ENCODE results near the gene TPCN1.

Gene TPCN1

GRCh38 chr12:113263431-113263963, 42.2 kb downstream of the TPCN1 start:
- DNase-seq = no peak

DNA sequence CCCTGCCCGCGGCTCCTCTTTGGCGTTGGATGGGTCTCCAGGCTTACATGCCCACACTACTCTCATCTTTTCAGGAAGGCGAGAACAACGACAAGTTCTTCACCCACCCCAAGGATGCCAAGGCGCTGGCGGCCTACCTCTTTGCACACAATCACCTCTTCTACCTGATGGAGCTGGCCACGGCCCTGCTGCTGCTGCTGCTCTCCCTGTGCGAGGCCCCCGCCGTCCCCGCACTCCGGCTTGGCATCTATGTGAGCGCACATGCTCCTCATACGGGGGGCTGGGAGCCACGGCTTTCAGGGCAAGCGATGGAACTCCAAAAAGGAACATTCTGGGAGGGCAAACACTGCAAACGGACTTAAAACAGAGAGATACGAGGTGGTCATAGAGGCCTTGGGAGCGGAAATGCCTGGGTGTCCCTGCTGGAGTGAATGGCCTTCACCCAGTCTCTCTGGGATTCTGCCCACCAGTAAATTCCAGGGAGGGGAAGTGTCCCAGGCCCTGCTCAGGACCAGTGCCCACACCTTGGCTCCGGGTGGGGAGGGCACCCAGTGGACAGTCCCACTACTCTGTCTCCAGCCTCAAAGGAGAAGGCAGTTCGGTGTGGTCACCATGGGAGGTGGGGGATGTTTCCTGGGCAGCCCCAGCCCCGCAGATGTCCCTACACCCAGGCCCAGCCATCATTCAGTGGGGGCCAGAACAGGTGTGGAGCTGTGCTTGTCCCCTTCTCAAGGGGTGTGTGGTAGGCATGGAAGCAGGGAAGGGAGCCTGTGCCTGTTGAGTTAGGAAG, 45.0 kb downstream of the TPCN1 start:
- no peak for DNase-seq

DNA sequence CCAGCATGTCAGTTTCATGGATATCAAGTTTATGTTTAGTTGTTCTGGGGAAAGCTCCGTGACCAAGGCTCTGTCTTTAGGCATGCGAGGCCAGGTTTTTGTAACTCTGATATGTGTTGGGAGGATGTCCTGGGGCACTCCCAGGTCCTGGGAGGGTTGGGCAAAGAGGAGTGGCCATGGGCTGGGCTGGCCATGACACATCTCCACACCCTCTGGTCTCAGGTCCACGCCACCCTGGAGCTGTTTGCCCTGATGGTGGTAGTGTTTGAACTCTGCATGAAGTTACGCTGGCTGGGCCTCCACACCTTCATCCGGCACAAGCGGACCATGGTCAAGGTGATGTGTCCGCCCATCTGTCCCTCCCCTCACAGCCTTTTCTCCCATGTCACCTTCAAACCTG, 46.4 kb downstream of the TPCN1 start:
- DNase-seq = no peak

DNA sequence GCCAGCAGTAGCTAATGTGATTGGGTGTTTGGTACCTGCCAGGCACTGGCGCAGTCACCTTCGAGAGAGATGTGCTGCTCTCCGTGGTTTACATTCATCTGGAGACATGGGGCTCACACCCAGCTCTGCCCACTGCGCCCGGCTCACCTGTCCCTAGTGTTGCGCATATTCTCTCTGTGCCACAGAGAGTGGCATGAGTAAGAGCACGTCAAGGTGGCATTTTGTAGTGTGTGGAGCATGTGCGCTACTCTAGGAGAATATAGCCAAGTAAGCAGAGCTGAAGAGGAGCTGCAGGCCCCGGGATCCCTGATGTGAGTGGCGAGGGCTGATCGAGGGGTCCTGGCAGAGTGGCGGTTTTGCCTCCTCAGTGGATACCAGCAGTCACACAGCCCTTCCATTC, 46.9 kb downstream of the TPCN1 start:
- DNase-seq = no peak

DNA sequence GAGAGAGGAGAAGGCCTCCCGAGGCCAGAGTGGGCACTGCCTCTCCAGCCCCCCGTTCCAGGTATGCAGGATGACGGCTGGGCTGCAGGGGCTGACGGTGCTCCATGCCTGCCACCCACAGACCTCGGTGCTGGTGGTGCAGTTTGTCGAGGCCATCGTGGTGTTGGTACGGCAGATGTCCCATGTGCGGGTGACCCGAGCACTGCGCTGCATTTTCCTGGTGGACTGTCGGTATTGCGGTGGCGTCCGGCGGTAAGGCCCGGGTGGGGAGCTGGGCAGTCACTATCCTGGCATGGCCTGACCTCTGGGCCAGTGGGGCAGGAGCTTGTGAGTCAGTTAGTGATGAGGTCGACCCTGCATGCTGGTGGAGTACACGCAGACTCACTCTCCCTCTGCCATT, 47.4 kb downstream of the TPCN1 start:
- no peak for DNase-seq

GRCh38 chr12:113269257-113269943, 48.1 kb downstream of the TPCN1 start:
- DNase-seq = no peak

GRCh38 chr12:113270709-113271009, 49.4 kb downstream of the TPCN1 start:
- DNase-seq = no peak

DNA sequence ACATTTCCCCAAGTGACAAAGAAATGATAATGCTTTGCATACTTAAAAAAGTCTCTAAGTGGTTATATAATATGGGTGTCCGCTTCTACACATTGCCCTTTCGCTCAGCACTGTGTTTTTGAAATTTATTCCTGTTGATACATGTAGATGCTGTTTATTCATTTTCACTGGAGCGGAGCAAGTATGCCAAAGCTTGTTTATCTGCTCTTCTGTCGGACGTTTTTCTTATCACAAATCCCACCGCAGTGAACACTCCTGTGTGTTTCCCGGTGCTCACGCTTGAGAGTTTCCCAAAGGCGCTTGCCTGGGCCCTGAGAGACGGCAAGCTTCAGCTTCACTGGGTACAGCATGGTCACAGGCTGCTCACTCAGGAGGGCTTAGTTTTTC, 50.2 kb downstream of the TPCN1 start:
- no peak for DNase-seq

DNA sequence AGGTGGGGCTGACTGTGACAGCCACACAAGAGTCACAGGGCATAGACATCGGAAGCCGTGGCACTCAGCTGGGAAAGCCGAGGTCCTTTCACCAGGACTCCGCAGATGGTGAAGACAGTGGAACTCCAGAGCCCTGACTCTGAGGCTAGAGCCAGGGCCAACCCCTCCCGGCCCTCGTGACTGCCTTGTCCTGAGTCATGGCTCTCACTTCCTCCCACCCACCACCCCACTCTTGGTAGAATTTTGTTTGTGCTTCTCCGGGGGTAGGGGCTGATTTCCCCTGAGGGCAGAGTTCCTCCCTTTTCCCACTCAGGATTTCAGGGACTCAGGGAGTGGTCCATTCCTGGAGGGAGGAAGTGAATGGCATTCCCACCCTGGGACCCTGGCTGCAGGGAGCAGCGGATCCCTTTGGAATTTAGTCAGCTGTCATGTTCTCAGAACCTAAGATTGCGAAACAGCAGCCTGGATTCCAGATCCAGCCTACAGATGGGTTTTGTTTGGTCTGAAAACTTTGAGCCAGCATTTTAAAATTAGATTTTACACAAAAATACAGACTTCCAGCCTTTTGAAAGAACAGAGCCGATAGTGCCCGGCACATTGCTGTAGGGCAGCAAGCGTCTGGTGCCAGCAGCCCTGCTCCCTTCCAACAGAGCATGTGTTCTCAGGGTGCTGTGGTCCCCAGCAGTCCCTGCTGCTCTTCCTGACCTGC, 50.7 kb downstream of the TPCN1 start:
- DNase-seq = no peak

DNA sequence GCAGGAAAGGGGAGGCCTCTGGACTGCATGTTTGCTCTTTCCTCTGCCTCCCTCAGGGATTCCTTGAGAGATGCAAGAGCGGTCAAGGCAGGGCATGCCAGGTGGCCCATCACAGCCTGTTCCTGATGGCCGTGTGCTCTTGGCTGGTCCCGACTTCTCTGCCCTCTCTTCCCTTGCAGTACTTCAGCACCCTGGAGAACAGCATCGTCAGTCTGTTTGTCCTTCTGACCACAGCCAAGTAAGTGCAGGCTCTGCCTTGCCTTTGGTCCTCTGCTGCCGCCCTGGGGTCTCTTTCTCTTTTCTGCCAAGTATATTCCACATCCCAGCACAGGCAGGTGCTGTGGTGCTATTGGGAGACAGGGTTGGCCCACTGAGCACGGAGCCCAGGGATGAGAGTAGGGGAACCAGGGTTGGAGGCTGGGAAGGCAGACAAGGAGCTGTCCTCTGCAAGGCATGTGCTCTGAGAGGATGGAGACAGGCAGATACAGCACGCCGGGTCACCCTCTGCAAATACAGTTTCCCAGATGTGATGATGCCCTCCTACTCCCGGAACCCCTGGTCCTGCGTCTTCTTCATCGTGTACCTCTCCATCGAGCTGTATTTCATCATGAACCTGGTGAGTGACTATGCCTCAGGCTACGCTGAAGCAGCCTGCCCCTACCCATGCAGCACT, 51.9 kb downstream of the TPCN1 start:
- no peak for DNase-seq

DNA sequence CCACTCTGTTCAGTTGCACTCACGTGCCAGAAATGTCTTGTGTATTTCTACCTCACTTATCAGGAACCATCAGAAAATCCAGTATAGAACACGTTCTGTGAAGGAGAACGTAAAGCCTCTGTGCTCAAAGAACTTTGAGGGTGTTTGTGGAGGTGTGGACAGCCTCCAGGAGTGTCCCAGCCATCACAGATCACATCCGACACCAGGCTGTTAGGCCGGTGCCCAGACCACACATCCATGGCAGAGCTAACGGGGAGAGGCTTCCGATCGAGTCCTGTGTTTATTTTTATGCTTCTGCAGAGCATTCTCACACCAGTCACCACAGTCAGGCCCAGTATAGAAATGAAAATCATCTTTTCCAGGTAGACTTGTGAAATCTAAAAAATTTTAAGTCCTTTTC, 53.6 kb downstream of the TPCN1 start:
- no peak for DNase-seq

DNA sequence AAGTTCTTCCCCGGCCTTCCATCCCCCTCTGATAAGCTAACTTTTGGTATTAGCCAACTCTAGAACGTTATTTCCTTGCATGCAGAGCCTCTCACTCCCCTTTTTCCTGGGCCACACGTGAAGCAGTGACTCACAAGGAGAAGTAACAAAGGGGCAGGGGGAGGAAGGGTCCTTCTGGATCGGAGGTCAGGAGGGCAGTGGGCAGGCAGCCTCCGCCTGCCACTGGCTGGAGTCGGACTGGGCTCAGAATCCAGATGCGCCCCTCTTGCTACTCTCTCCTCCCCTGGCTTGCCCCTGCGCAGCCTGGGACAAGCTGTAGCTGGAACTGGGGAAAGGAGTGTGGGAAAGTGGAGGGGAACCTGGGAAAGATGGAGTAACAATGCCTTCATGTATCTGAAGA, 55.0 kb downstream of the TPCN1 start:
- no peak for DNase-seq

GRCh38 chr12:113276946-113277500, 55.8 kb downstream of the TPCN1 start:
- DNase-seq = no peak

DNA sequence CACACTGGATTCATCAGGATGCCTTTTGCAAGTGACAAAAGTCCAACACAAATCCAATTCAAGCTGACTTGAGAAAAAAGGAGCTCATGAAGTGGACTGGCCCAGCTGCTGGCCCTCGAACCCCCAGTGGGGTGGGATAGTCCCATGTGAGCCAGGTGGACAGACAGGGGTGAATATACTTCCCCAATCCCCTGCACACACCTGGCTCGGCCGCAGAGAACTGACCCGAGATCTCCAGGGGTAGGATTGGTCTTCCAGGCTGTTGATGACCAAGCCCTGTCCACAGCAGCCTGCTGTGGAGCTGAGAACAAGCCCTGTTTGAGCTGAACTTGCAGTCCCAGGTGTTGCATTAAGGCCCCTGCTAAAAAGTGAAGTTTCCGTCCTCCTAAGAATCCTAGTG, 56.2 kb downstream of the TPCN1 start:
- DNase-seq = no peak

DNA sequence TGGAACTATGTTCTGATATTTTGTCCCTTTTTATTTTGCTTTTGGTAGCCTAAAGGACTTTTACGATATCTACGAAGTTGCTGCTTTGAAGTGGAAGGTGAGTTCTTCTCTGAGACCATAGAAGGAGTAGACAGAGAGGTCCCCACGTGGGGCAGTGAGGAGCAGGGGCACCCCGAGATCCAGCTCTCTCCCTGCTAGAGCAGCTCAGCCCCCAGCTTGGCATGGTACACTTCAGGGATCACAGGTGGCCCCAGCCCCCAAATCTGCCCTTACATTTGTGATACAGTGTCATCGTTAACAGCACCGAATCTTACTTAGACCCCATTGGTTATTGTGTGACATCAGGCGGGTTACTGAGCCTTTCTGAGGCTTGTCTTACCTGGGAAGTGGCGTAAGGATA, 56.9 kb downstream of the TPCN1 start:
- DNase-seq = no peak

GRCh38 chr12:113278633-113279032, 57.4 kb downstream of the TPCN1 start:
- no peak for DNase-seq

- no peak for DNase-seq
These were observed 63.5 kb downstream of the TPCN1 start for GRCh38 chr12:113284751-113285150.

- no peak for DNase-seq
These were observed 64.7 kb downstream of the TPCN1 start for GRCh38 chr12:113285679-113286610.

DNA sequence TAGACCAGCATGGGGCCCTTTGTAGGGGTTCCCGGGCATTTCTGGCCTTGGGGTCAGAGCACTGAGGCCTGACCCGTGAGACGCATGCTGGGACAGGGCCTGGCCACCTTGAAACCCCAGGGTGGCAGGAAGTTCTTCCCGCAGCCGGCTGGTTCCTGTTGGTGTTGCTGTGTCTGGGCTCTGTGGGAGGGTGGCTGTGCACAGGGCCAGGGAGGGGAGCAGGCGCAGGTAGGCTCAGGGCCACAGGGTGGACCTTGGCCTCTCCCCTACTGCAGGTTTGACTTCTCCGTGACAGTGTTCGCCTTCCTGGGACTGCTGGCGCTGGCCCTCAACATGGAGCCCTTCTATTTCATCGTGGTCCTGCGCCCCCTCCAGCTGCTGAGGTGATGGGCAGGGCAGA, 65.4 kb downstream of the TPCN1 start:
- DNase-seq = no peak

DNA sequence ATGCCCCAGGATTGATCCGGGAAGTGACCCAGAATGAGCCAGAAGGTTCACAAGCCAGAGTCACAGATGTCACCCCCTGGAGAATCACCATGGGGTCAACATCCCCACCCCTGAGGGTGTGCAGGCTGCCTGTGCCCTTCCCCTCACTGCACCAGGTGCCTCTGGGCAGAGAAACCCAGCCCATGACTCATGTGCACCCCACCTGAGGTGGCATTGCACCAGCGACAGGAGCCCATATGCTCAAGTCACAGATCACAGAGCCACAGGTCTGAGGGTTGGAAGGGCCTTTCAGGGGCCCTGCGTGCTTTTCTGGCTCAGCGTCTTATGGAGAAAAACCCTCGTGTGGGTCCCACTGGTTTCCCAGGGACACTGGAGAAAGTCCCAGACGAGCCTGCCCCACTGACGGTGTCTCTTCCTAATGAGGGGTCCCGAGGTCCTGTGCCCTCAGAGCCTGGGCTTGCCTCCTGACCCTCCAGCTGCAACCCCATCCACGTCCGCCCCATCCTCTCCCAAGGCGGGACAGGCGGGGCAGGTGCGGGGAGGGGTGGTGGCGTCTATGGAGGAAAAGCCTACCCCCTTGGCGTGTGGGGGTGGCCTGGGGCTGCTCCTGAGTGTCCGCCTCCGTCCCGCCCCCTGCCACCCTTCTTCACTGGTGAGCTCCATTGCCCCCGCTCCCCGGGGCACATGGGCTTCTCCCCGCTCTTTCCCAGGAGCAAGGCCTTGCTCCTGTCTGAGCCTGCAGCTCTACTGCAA, 66.1 kb downstream of the TPCN1 start:
- DNase-seq = no peak

DNA sequence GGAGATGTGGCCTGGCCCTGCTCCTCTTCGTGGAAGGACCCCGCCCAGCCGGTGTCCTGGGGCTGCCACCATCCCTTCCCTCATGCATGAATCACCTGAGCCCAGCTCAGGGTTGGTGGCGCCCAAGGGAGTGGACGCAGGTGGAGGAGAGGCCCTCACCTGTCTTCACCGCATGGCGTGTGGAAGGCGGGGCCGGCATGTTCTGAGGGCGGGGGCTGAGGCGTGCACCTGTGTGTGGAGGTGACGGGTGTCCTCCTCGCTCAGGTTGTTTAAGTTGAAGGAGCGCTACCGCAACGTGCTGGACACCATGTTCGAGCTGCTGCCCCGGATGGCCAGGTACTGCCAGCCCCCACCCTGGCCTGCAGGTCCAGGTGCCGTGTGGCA, 66.6 kb downstream of the TPCN1 start:
- no peak for DNase-seq

Measured in KG1 (cell line).